Measurements from ENCODE around the gene ARSI.

The ARSI gene

DNA sequence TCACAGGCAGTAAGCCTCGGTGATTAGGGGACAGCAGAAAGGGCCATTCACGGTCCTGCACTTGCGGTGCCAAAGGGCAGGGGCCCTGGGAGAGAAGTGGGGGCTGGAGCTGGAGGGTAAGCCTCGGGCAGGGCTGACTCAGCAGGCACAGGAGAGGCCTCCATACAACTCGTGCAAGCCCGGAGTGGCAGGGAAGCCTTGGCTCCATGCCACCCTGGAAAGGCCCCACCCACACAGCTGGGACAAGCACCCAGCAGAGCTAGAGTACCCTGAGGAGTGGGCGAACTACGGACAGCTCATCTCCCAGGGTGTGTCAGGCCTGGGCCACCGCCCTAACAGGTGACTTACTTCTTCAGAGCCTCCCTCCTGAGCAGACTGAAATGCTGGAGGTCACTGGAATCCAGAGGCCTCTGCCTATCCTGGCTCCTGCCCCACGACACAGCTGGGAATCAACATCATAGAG, 7.5 kb downstream of the ARSI start:
- Histone ChIP-seq H3K4me3 (ENCODE audit: insufficient read depth, low read depth, low read length, poor library complexity, severe bottlenecking) (no peak overlapping the region), H3K36me3 (ENCODE audit: control insufficient read depth, insufficient read depth, low read length) (no peaks in the 10 kb centered on the region), H3K27me3 (replicated peaks; ENCODE audit: control insufficient read depth, insufficient read depth, low read length, poor library complexity, severe bottlenecking) (no peaks in the 10 kb centered on the region), H3K4me1 (ENCODE audit: control insufficient read depth, insufficient read depth, low read length, poor library complexity, severe bottlenecking) (no peaks in the 10 kb centered on the region), H3K9me3 (ENCODE audit: control insufficient read depth, low read length) (no peaks in the 10 kb centered on the region), H3K27ac (ENCODE audit: insufficient read depth, low read length, poor library complexity, severe bottlenecking) (no peak overlapping the region)
- DNase-seq = no peak

DNA sequence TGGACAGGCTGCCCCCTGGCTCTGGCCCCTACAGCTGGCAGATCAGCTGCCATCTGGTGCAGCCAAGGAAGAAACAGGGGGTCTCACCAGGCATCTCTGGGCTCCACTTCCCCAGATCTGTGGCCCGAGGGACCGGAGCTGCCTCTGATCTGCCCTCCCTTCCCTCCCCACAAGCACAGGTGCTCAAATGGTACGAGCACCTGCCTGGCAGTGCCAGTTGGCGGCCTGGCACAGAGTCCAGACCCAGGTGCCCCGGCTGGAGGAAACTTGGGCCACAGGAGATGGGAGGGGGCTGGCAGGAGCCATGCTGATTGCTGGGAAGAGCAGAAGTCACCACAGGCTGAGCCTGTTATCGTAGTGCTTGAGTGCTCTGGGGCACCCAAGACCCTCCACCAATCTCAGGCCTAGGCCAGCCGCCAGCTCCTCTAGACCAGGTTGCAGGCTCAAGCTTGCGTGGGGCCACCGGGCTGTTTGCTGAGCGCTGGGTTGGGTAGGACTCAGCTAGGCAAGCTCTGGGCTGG, 8.1 kb downstream of the ARSI start:
- H3K4me1 ChIP-seq (ENCODE audit: control insufficient read depth, insufficient read depth, low read length, poor library complexity, severe bottlenecking) = no peaks in the 10 kb centered on the region
- H3K27ac ChIP-seq (ENCODE audit: insufficient read depth, low read length, poor library complexity, severe bottlenecking) = no peak overlapping the region
- H3K27me3 ChIP-seq (replicated peaks; ENCODE audit: control insufficient read depth, insufficient read depth, low read length, poor library complexity, severe bottlenecking) = no peaks in the 10 kb centered on the region
- H3K36me3 ChIP-seq (ENCODE audit: control insufficient read depth, insufficient read depth, low read length) = no peaks in the 10 kb centered on the region
- H3K4me3 ChIP-seq (ENCODE audit: insufficient read depth, low read depth, low read length, poor library complexity, severe bottlenecking) = no peak overlapping the region
- no peaks in the 10 kb centered on the region for H3K9me3 ChIP-seq (ENCODE audit: control insufficient read depth, low read length)
- no peak for DNase-seq

GRCh38 chr5:150293091-150293941, 9.4 kb downstream of the ARSI start:
- DNase-seq = no peak
- H3K27ac ChIP-seq (ENCODE audit: insufficient read depth, low read length, poor library complexity, severe bottlenecking) = no peak overlapping the region
- no peaks in the 10 kb centered on the region for H3K9me3 ChIP-seq (ENCODE audit: control insufficient read depth, low read length)
- H3K4me3 ChIP-seq (ENCODE audit: insufficient read depth, low read depth, low read length, poor library complexity, severe bottlenecking) = no peak overlapping the region
- no peaks in the 10 kb centered on the region for H3K36me3 ChIP-seq (ENCODE audit: control insufficient read depth, insufficient read depth, low read length)
- H3K4me1 ChIP-seq (ENCODE audit: control insufficient read depth, insufficient read depth, low read length, poor library complexity, severe bottlenecking) = no peaks in the 10 kb centered on the region
- H3K27me3 ChIP-seq (replicated peaks; ENCODE audit: control insufficient read depth, insufficient read depth, low read length, poor library complexity, severe bottlenecking) = no peaks in the 10 kb centered on the region

DNA sequence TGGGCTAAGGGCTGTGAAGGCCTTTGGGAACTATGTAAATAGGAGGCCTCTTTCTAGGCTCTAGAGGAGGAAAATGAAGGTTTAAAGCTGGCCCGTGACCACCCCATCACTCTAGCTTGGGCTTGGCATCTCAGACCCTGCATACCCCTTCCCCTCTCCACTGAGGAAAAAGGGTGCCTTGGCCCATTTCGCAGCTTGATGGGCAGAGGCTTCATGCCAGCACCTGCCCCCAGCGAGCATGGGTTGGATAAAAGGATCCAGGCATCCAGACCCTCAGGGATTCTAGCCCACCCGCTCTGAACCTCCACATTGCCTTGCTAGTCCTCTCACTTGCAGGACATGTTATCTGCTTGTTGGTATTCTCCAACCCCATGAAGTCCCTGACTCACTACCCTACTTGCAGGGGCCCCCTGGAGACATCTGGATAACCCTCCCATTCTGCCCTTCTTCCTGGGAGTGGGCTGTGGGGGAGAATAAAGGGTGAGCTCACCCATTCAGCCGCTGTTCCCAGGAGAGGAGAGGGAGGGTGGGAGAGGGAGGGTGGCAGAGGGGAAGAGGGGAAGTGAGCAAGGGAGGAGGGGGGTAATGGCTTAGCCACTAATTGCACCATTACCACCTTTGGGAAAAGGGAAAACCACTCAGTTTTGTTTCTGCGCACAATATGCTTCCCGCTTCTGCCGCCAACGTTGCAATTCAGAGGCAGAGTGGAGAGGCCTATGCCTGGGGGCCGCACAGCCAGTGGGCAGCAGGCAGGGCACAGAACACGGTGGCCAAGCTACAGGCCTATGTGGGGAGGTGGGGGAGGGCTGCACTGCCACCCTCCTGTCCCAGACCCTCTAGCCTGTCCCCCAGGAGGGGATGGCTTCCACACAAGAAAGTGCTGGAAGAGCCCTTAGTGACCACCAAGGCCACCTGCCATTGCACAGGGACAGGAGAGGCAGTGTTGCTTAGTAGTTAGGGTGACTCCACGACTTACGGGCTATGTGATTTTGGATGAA, 11.0 kb downstream of the ARSI start:
- no peak for DNase-seq
- H3K4me3 ChIP-seq (ENCODE audit: insufficient read depth, low read depth, low read length, poor library complexity, severe bottlenecking) = no peak overlapping the region
- H3K9me3 ChIP-seq (ENCODE audit: control insufficient read depth, low read length) = no peaks in the 10 kb centered on the region
- no peak overlapping the region for H3K27ac ChIP-seq (ENCODE audit: insufficient read depth, low read length, poor library complexity, severe bottlenecking)
- no peaks in the 10 kb centered on the region for H3K4me1 ChIP-seq (ENCODE audit: control insufficient read depth, insufficient read depth, low read length, poor library complexity, severe bottlenecking)
- no peaks in the 10 kb centered on the region for H3K27me3 ChIP-seq (replicated peaks; ENCODE audit: control insufficient read depth, insufficient read depth, low read length, poor library complexity, severe bottlenecking)
- H3K36me3 ChIP-seq (ENCODE audit: control insufficient read depth, insufficient read depth, low read length) = no peaks in the 10 kb centered on the region

DNA sequence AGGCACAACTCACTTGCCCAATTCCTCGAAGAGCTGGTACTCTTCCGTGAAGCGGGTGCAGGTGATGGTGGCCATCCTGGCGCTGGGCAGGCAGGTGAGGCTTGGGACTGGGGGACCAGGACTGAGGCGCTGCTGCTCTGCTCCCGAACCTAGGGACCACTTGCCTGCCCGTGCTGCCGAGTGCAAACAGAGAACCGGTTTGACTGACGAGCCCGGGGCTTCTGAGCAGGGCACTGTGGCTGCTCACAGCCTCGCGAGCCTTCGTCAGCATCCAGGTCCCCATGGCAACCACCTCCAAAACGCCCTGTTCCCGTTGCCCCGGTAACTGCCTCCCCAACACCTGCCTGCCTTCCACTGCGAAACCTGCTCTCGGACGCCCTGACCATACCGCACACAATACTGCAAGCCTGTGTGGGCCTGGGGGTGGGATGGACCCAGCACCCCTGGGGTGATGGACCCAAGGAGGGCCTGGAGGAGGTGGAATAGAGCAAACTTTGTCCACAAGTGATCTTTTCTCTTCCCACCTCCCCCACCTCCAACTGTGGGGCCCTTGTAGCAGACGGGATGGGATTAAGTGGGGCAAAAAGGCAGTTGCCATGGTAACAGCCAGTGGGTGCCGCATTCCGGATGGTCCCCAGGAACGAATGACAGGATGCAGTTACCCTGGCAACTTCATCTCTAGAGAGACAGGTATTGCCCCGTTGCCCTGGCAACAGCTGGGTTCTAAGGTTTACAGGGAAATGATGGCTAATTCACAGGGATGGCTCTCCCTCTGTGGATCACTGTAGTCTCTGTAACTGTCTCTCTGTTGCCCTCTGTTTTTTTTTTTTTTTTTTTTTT, 12.9 kb downstream of the ARSI start, which contains the start of gene CAMK2A:
TSS of gene CAMK2A (minus strand) at position 223 of the 840 bp plus-strand sequence. CDS start at position 75, 148 bp downstream.
- no peaks in the 10 kb centered on the region for H3K36me3 ChIP-seq (ENCODE audit: control insufficient read depth, insufficient read depth, low read length)
- H3K4me1 ChIP-seq (ENCODE audit: control insufficient read depth, insufficient read depth, low read length, poor library complexity, severe bottlenecking) = no peaks in the 10 kb centered on the region
- H3K4me3 ChIP-seq (ENCODE audit: insufficient read depth, low read depth, low read length, poor library complexity, severe bottlenecking) = no peak within 1 kb of the TSS
- no peak for DNase-seq
- H3K27me3 ChIP-seq (replicated peaks; ENCODE audit: control insufficient read depth, insufficient read depth, low read length, poor library complexity, severe bottlenecking) = no peaks in the 10 kb centered on the region
- H3K9me3 ChIP-seq (ENCODE audit: control insufficient read depth, low read length) = no peaks in the 10 kb centered on the region
- H3K27ac ChIP-seq (ENCODE audit: insufficient read depth, low read length, poor library complexity, severe bottlenecking) = no peak within 1 kb of the TSS

DNA sequence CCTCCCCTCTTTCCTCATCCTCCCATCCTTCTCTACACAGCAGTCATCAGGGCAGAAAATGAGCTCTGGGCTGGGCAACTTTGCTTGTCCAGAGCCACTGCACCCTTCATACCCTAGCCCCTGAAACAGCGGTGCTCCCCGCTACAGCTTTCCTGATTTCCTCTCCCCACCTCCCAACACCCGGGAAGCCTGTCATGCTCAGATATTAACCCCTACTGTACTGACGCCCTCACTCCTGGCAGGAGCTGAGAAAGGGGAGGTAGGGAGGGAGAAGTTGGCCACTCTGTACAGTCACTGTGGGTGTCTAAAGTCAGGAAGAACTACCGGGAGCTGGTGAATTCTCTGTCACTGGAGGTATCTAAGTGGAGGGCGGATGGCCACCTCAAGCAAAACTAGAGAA, 13.9 kb downstream of the ARSI start:
- no peak overlapping the region for H3K27ac ChIP-seq (ENCODE audit: insufficient read depth, low read length, poor library complexity, severe bottlenecking)
- no peaks in the 10 kb centered on the region for H3K4me1 ChIP-seq (ENCODE audit: control insufficient read depth, insufficient read depth, low read length, poor library complexity, severe bottlenecking)
- H3K36me3 ChIP-seq (ENCODE audit: control insufficient read depth, insufficient read depth, low read length) = no peaks in the 10 kb centered on the region
- no peaks in the 10 kb centered on the region for H3K27me3 ChIP-seq (replicated peaks; ENCODE audit: control insufficient read depth, insufficient read depth, low read length, poor library complexity, severe bottlenecking)
- no peak overlapping the region for H3K4me3 ChIP-seq (ENCODE audit: insufficient read depth, low read depth, low read length, poor library complexity, severe bottlenecking)
- DNase-seq = no peak
- H3K9me3 ChIP-seq (ENCODE audit: control insufficient read depth, low read length) = no peaks in the 10 kb centered on the region

- no peak for DNase-seq
- Histone ChIP-seq H3K9me3 (ENCODE audit: control insufficient read depth, low read length) (no peaks in the 10 kb centered on the region), H3K27ac (ENCODE audit: insufficient read depth, low read length, poor library complexity, severe bottlenecking) (no peak overlapping the region), H3K4me1 (ENCODE audit: control insufficient read depth, insufficient read depth, low read length, poor library complexity, severe bottlenecking) (no peaks in the 10 kb centered on the region), H3K36me3 (ENCODE audit: control insufficient read depth, insufficient read depth, low read length) (no peaks in the 10 kb centered on the region), H3K4me3 (ENCODE audit: insufficient read depth, low read depth, low read length, poor library complexity, severe bottlenecking) (no peak overlapping the region), H3K27me3 (replicated peaks; ENCODE audit: control insufficient read depth, insufficient read depth, low read length, poor library complexity, severe bottlenecking) (no peaks in the 10 kb centered on the region)
Observed at GRCh38 chr5:150288361-150288760, 14.3 kb downstream of the ARSI start.

GRCh38 chr5:150286820-150287219, 15.9 kb downstream of the ARSI start:
- Histone ChIP-seq H3K27ac (ENCODE audit: insufficient read depth, low read length, poor library complexity, severe bottlenecking) (no peak overlapping the region), H3K36me3 (ENCODE audit: control insufficient read depth, insufficient read depth, low read length) (no peaks in the 10 kb centered on the region), H3K9me3 (ENCODE audit: control insufficient read depth, low read length) (no peaks in the 10 kb centered on the region), H3K4me1 (ENCODE audit: control insufficient read depth, insufficient read depth, low read length, poor library complexity, severe bottlenecking) (no peaks in the 10 kb centered on the region), H3K4me3 (ENCODE audit: insufficient read depth, low read depth, low read length, poor library complexity, severe bottlenecking) (no peak overlapping the region), H3K27me3 (replicated peaks; ENCODE audit: control insufficient read depth, insufficient read depth, low read length, poor library complexity, severe bottlenecking) (no peaks in the 10 kb centered on the region)
- DNase-seq = no peak

DNA sequence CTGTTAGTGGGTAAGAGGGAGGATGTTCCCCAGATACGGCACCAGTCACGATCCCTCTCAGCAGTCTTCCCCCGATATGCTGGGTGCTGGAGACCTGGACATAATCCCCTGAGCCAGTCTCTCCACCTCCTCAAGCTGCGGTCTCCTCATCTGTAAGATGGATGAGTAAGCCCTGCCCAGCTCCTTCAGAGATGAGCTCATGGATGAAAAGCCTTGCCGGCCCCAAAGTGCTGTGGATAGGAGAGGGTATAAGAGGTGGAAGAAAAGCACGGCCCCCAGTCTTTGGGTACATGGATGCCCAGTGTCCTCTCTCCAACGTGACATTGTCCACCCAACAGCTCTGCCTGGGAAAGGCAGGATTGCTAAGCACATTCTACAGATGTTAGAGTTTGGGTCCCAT, 17.6 kb downstream of the ARSI start:
- no peaks in the 10 kb centered on the region for H3K36me3 ChIP-seq (ENCODE audit: control insufficient read depth, insufficient read depth, low read length)
- DNase-seq = no peak
- H3K4me3 ChIP-seq (ENCODE audit: insufficient read depth, low read depth, low read length, poor library complexity, severe bottlenecking) = no peak overlapping the region
- no peaks in the 10 kb centered on the region for H3K4me1 ChIP-seq (ENCODE audit: control insufficient read depth, insufficient read depth, low read length, poor library complexity, severe bottlenecking)
- H3K27me3 ChIP-seq (replicated peaks; ENCODE audit: control insufficient read depth, insufficient read depth, low read length, poor library complexity, severe bottlenecking) = no peaks in the 10 kb centered on the region
- no peak overlapping the region for H3K27ac ChIP-seq (ENCODE audit: insufficient read depth, low read length, poor library complexity, severe bottlenecking)
- no peaks in the 10 kb centered on the region for H3K9me3 ChIP-seq (ENCODE audit: control insufficient read depth, low read length)

Measured in effector memory CD4-positive, alpha-beta T cell (primary cell).